Lung (tissue), 12 donors: ENCODE results near the gene PRR15L. TPM values are rescaled to one million over a fixed set of nuclear protein-coding genes. Genes with fewer than 3 reads are reported as not detected.

Experiments used
- ATAC-seq: fragments of 200-7000 bp; cut with Tn5 transposase; one replicate; pipeline ENCODE4 v1.9.1; 2020; ENCODE audit warnings: moderate number of reproducible peaks; ENCODE audit not compliant: insufficient read depth, low FRiP score
- DNase-seq, 3 donors: peaks; one replicate each; pipeline ENCODE4 v3.0.0-alpha.2; 2013 to 2017
- H3K27ac ChIP-seq, 2 donors: one replicate each; pipeline ENCODE4 v1.5.1; 2013; ENCODE audit warnings: mild to moderate bottlenecking in 2 of 2, moderate library complexity in 2 of 2, control low read depth in 1 of 2, inconsistent platforms in 1 of 2, low read depth in 1 of 2, low read length in 1 of 2
- H3K27me3 ChIP-seq, 3 donors: one replicate each; pipeline ENCODE4 v1.5.1; 2013; ENCODE audit warnings: low read length in 2 of 3; ENCODE audit not compliant: control insufficient read depth in 3 of 3, insufficient read depth in 3 of 3
- H3K36me3 ChIP-seq, 4 donors: one replicate each; pipeline ENCODE4 v1.5.1; 2013; ENCODE audit warnings: low read length in 4 of 4, mild to moderate bottlenecking in 1 of 4, moderate library complexity in 1 of 4; ENCODE audit not compliant: control insufficient read depth in 4 of 4, insufficient read depth in 4 of 4
- H3K4me1 ChIP-seq, 5 donors: one replicate each; pipeline ENCODE4 v1.5.1; 2013; ENCODE audit warnings: low read length in 5 of 5, mild to moderate bottlenecking in 2 of 5, moderate library complexity in 1 of 5; ENCODE audit not compliant: control insufficient read depth in 5 of 5, insufficient read depth in 5 of 5
- H3K4me3 ChIP-seq: one replicate; pipeline ENCODE4 v1.5.1; 2013; ENCODE audit warnings: mild to moderate bottlenecking, control low read depth, moderate library complexity
- H3K9ac ChIP-seq, 2 donors: one replicate each; pipeline ENCODE4 v1.5.1; 2013; ENCODE audit warnings: low read length in 2 of 2, control low read depth in 1 of 2; ENCODE audit not compliant: insufficient read depth in 1 of 2
- H3K9me3 ChIP-seq, 4 donors: one replicate each; pipeline ENCODE4 v1.5.1; 2013; ENCODE audit warnings: low read length in 3 of 4, mild to moderate bottlenecking in 1 of 4, moderate library complexity in 1 of 4; ENCODE audit not compliant: control insufficient read depth in 4 of 4, insufficient read depth in 3 of 4
- WGBS, 2 donors: extraction: QIAGEN DNeasy Blood & Tissue Kit; methylation state at CpG; one replicate each; pipeline ENCODE4 v1.1.7; 2013; 5-methylcytosine and 5-hydroxymethylcytosine counted together
- polyA plus RNA-seq, 2 donors: library from polyadenylated mRNA; stranded (reverse); fragments of 200-250 nt; gene quantifications; one replicate each; pipeline ENCODE4 v1.2.1, GENCODE V29; 2013
- total RNA-seq, 2 donors: library from RNA; depleted of rRNA in 1 of 2; stranded (reverse); fragments of >200 nt in 1 of 2; gene quantifications; one replicate each; pipeline ENCODE4 v1.2.1, GENCODE V29; 2014 to 2021
- TF ChIP-seq, protein P1 (sequence below): IDR thresholded peaks from 2 replicates; pipeline ENCODE4 v1.5.1; 2012; ENCODE audit warnings: mild to moderate bottlenecking; ENCODE audit errors: control extremely low read depth, extremely low read depth
- donor health status: control.
- donor health status: control.
- donor health status: Bipolar disorder and iron deficiency.
- donor health status: healthy.
- donor health status: DM: yes; HTN: yes; CAD: no.

PRR15L gene
- total and polyA plus RNA-seq, 4 donors, result 59.5 to 98.5 (median 75.5) TPM

GRCh38 chr17:47907932-47908562 lies 49.6 kb downstream of the PRR15L start:
- peaks cover 0 to 6% (median 0%) of the 10 kb centered on the region in 4 donors for H3K36me3 ChIP-seq
- no peak overlapping the region for H3K9ac ChIP-seq
- ATAC-seq (no peak), DNase-seq (no peak)
- no peak overlapping the region for H3K4me3 ChIP-seq
- peaks cover 5 to 27% (median 24%) of the 10 kb centered on the region in 5 donors for H3K4me1 ChIP-seq
- no peaks in the 10 kb centered on the region for H3K27me3 ChIP-seq
- H3K27ac ChIP-seq, result peak overlapping the region; percentile 21 to 55
- TF ChIP-seq, protein P1, sequence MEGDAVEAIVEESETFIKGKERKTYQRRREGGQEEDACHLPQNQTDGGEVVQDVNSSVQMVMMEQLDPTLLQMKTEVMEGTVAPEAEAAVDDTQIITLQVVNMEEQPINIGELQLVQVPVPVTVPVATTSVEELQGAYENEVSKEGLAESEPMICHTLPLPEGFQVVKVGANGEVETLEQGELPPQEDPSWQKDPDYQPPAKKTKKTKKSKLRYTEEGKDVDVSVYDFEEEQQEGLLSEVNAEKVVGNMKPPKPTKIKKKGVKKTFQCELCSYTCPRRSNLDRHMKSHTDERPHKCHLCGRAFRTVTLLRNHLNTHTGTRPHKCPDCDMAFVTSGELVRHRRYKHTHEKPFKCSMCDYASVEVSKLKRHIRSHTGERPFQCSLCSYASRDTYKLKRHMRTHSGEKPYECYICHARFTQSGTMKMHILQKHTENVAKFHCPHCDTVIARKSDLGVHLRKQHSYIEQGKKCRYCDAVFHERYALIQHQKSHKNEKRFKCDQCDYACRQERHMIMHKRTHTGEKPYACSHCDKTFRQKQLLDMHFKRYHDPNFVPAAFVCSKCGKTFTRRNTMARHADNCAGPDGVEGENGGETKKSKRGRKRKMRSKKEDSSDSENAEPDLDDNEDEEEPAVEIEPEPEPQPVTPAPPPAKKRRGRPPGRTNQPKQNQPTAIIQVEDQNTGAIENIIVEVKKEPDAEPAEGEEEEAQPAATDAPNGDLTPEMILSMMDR, result no peak
- no peaks in the 10 kb centered on the region for H3K9me3 ChIP-seq
- 44 to 58% methylated on average over 8 of the region's 8 CpGs for WGBS, 2 donors

DNA sequence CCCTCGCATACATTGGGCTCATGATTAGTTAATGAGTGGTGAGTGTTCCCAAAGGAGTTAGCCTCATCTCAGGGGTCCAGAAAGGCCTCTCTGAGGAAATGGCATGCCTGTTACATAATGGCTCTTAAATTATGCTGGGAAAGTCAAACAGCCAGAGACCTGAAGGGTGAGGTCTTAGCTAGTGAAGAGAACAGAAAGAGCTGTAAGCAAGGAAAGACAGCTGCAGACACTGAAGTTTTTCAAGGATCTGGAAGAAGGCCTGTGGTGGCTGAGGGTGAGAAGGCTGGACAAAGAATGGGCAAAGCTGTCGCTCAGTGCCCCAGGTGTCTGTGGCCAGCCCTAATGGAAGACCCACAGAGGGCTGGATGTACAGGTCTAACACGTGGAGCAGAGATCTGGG lies 51.2 kb downstream of the PRR15L start:
- Histone ChIP-seq H3K27me3 (no peaks in the 10 kb centered on the region), H3K36me3 (peaks cover 0 to 7% (median under 1%) of the 10 kb centered on the region in 4 donors), H3K4me1 (peaks cover 5 to 30% (median 24%) of the 10 kb centered on the region in 5 donors), H3K9ac (peak overlapping the region in 1 of 2 donors; percentile 16), H3K4me3 (no peak overlapping the region), H3K27ac (peak overlapping the region; percentile 59 to 91), H3K9me3 (no peaks in the 10 kb centered on the region)
- no peak for ATAC-seq
- 81 to 87% methylated on average over 3 of the region's 3 CpGs for WGBS, 2 donors
- no peak for DNase-seq
- TF ChIP-seq, protein P1, result no peak

- peaks cover 0 to 9% (median 2%) of the 10 kb centered on the region in 4 donors for H3K36me3 ChIP-seq
- no peaks in the 10 kb centered on the region for H3K9me3 ChIP-seq
- TF ChIP-seq, protein P1, result no peak
- no peaks in the 10 kb centered on the region for H3K27me3 ChIP-seq
- peaks cover 5 to 32% (median 24%) of the 10 kb centered on the region in 5 donors for H3K4me1 ChIP-seq
- H3K4me3 ChIP-seq, result no peak overlapping the region
- DNase-seq, result peak; percentile 85 to 95 (median 93)
- peak overlapping the region; percentile 72 to 91 for H3K27ac ChIP-seq
- peak; percentile 47 for ATAC-seq
- H3K9ac ChIP-seq, result peak overlapping the region in 1 of 2 donors; percentile 16
- 42 to 73% methylated on average over 8 of the region's 8 CpGs for WGBS, 2 donors
Observed at GRCh38 chr17:47905221-47905733, 52.4 kb downstream of the PRR15L start.
